SK-N-SH (cell line): ENCODE measurements around the gene RAD51B.

Experiments used
- EP300 ChIP-seq, 2 experiments: IDR thresholded peaks; 2 replicates each; pipeline versions ENCODE4 v1.4.0 to v1.6.1; 2012; ENCODE audit warnings: borderline replicate concordance in 1 of 2, low read depth in 1 of 2, low read length in 1 of 2
- FOSL2 ChIP-seq: IDR thresholded peaks from 2 replicates; pipeline ENCODE4 v1.4.0; 2012; ENCODE audit warnings: low read depth, mild to moderate bottlenecking, moderate library complexity, borderline replicate concordance
- POLR2AphosphoS5 ChIP-seq: IDR thresholded peaks from 2 replicates; pipeline ENCODE4 v1.6.1; 2012; ENCODE audit warnings: low read depth, low read length
- SIN3A ChIP-seq: IDR thresholded peaks from 2 replicates; pipeline ENCODE4 v1.6.1; 2012; ENCODE audit warnings: low read depth, mild to moderate bottlenecking, low read length, moderate library complexity, borderline replicate concordance
- YY1 ChIP-seq: IDR thresholded peaks from 2 replicates; pipeline ENCODE4 v1.4.0; 2012; ENCODE audit warnings: low read depth, mild to moderate bottlenecking
- TF ChIP-seq, protein P1 (sequence below): IDR thresholded peaks from 2 replicates; pipeline ENCODE4 v1.4.0; 2012; ENCODE audit warnings: low read depth
- TF ChIP-seq, protein P2 (sequence below): fragments of 200-600 bp; sonication (generic); IDR thresholded peaks from 2 replicates; pipeline ENCODE4 v1.6.1; 2017; ENCODE audit warnings: antibody characterized with exemption, mild to moderate bottlenecking, moderate library complexity

DNA sequence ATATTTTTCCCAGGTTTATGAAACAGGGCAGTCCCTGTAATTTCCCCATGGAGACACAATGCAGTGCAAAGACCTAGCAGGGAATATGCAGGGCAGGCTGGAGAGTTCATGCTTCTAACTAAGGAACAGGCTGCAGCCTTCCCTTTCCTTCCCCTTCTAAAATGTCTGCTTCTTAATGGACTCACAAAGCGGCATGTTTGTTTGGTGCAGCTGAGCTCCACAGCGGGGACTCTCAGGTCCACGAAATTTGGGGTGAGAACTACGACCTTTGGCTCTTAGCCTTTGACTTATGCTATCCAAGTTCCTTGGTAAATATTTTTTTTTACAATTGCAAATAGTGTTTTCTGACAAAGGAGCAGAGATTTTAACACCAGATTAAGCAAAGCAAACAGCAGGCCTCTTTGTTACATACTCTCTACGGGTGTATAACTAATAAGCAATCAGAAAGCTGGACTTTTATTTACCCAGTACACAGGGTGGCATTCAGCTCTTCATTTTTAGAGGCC is 649.7 kb downstream of the RAD51B start:
- TF ChIP-seq, protein P1, sequence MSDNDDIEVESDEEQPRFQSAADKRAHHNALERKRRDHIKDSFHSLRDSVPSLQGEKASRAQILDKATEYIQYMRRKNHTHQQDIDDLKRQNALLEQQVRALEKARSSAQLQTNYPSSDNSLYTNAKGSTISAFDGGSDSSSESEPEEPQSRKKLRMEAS, result no peak
- TF ChIP-seq EP300 (IDR thresholded peaks at IDR 0.05; ENCODE audit: borderline replicate concordance in 1 of 2, low read depth in 1 of 2, low read length in 1 of 2) (no peak), SIN3A (no peak), FOSL2 (no peak), YY1 (no peak), POLR2AphosphoS5 (no peak)
- TF ChIP-seq, protein P2, sequence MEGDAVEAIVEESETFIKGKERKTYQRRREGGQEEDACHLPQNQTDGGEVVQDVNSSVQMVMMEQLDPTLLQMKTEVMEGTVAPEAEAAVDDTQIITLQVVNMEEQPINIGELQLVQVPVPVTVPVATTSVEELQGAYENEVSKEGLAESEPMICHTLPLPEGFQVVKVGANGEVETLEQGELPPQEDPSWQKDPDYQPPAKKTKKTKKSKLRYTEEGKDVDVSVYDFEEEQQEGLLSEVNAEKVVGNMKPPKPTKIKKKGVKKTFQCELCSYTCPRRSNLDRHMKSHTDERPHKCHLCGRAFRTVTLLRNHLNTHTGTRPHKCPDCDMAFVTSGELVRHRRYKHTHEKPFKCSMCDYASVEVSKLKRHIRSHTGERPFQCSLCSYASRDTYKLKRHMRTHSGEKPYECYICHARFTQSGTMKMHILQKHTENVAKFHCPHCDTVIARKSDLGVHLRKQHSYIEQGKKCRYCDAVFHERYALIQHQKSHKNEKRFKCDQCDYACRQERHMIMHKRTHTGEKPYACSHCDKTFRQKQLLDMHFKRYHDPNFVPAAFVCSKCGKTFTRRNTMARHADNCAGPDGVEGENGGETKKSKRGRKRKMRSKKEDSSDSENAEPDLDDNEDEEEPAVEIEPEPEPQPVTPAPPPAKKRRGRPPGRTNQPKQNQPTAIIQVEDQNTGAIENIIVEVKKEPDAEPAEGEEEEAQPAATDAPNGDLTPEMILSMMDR, result no peak
